ENCODE data around the gene MED7.

Gene MED7

DNA sequence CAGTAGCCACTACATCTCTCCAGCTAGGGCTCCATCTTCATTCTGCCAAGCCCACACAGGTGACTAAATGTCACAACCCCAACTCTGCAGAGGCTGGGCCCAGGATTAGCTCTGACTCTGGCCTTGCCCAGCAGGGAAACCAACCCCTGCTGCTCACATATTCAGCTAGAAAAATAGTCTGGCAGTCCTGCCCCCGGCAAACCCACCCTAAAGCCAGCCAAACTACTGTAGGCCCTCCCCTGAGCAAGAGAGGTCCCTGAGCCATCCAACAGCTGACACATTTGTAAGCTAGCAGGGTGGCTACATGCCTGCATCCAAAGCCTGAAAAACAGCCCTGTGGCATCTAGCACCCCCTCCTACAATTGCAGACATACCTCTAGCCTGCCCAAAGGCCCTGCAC, 22.6 kb downstream of the MED7 start:
- Histone ChIP-seq H3K36me3 (ENCODE audit: control insufficient read depth, low read depth, low read length) (no peaks in the 10 kb centered on the region), H3K9me3 (ENCODE audit: control insufficient read depth, low read depth, low read length) (no peaks in the 10 kb centered on the region), H3K9ac (ENCODE audit: low read length) (no peak overlapping the region), H3K4me1 (ENCODE audit: control insufficient read depth, low read depth, low read length) (no peaks in the 10 kb centered on the region), H3K4me3 (ENCODE audit: low read length) (no peak overlapping the region), H3K27me3 (ENCODE audit: control insufficient read depth, insufficient read depth, low read length) (no peaks in the 10 kb centered on the region), H3K27ac (ENCODE audit: low read length) (no peak overlapping the region)

DNA sequence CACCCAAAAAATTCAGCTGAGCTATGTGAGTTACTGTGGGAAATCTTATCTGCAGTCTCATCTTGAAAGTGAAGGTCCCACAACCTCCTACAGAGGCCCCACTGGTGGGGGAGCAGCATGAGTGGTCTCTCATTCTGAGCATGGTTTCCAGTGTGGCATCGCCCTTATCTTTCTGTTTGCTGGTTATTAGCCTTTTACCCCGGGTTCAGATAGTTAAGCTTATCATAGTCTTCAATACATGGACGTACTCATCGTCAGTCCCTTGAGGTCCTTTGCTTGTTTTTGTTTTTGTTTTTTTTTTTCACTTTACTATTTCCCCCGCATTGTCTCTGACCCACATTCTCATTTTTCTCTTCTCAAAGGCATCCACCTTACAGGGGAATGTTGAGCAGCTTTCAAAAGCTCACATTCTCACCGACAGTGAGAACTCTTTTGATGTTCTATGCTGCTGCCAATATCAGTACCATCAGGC, 26.1 kb downstream of the MED7 start:
- Histone ChIP-seq H3K36me3 (ENCODE audit: control insufficient read depth, low read depth, low read length) (no peaks in the 10 kb centered on the region), H3K9ac (ENCODE audit: low read length) (no peak overlapping the region), H3K4me3 (ENCODE audit: low read length) (no peak overlapping the region), H3K9me3 (ENCODE audit: control insufficient read depth, low read depth, low read length) (no peaks in the 10 kb centered on the region), H3K4me1 (ENCODE audit: control insufficient read depth, low read depth, low read length) (no peaks in the 10 kb centered on the region), H3K27me3 (ENCODE audit: control insufficient read depth, insufficient read depth, low read length) (no peaks in the 10 kb centered on the region), H3K27ac (ENCODE audit: low read length) (no peak overlapping the region)

DNA sequence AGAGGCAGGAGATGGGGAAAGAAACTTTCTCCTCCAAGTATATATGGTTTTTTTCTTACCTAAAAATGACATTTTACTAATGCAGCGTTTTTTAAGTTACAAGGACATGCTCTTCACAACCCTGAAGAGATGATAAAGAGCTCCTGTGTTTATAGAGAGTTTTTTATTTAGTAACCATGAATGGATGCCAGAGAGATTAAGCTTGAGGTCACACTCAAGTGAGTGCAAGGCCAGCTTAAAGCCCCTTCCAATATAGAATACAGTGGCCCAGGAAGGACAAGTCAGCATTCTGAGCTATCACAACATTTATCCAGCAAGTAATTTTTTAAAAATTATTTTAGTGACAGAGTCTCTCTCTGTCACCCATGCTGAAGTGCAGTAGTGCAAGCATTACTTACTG, 27.2 kb downstream of the MED7 start:
- H3K36me3 ChIP-seq (ENCODE audit: control insufficient read depth, low read depth, low read length) = no peaks in the 10 kb centered on the region
- H3K9me3 ChIP-seq (ENCODE audit: control insufficient read depth, low read depth, low read length) = no peaks in the 10 kb centered on the region
- no peak overlapping the region for H3K9ac ChIP-seq (ENCODE audit: low read length)
- no peak overlapping the region for H3K27ac ChIP-seq (ENCODE audit: low read length)
- H3K4me3 ChIP-seq (ENCODE audit: low read length) = no peak overlapping the region
- no peaks in the 10 kb centered on the region for H3K27me3 ChIP-seq (ENCODE audit: control insufficient read depth, insufficient read depth, low read length)
- H3K4me1 ChIP-seq (ENCODE audit: control insufficient read depth, low read depth, low read length) = no peaks in the 10 kb centered on the region

DNA sequence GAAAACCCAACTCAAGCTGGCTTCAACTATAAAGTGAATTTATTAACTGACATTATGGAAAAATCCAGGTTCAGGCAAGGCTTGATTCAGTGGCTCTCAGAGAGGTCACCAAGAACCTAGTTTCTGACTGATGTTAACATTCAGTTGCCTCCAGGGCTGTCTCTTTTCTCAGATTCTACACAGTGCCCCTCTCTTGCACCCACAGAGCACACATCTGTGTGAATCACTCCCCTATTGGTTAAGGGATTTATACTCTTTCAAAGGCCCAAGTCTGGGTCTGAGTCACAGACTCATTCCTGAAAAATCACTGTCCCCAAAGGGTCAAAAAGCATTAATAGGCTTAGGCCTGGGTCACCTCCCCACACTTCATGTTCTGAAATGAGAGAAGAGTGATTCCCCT, 27.7 kb downstream of the MED7 start:
- no peak overlapping the region for H3K27ac ChIP-seq (ENCODE audit: low read length)
- no peaks in the 10 kb centered on the region for H3K9me3 ChIP-seq (ENCODE audit: control insufficient read depth, low read depth, low read length)
- no peaks in the 10 kb centered on the region for H3K4me1 ChIP-seq (ENCODE audit: control insufficient read depth, low read depth, low read length)
- no peaks in the 10 kb centered on the region for H3K36me3 ChIP-seq (ENCODE audit: control insufficient read depth, low read depth, low read length)
- no peak overlapping the region for H3K4me3 ChIP-seq (ENCODE audit: low read length)
- no peaks in the 10 kb centered on the region for H3K27me3 ChIP-seq (ENCODE audit: control insufficient read depth, insufficient read depth, low read length)
- no peak overlapping the region for H3K9ac ChIP-seq (ENCODE audit: low read length)

DNA sequence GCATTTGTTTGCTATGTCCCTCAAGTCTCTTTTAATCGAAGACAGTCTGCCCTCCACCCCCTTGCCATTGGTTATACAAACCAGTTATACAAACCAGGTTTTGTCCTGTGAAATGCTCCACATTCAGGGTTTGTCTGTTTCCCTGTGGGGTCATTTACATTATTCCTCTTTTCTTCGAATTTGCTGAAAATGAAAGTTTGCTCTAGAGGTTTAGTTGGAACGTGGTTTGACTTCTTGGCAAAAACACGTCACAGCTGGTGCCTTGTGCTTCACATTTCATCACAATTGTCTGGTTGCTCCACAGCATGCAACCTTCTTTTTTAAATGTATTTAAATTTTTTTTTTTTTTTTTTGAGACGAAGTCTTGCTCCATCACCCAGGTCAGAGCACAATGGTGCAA, 29.7 kb downstream of the MED7 start:
- H3K4me1 ChIP-seq (ENCODE audit: control insufficient read depth, low read depth, low read length) = no peaks in the 10 kb centered on the region
- H3K27me3 ChIP-seq (ENCODE audit: control insufficient read depth, insufficient read depth, low read length) = no peaks in the 10 kb centered on the region
- H3K9me3 ChIP-seq (ENCODE audit: control insufficient read depth, low read depth, low read length) = no peaks in the 10 kb centered on the region
- no peak overlapping the region for H3K9ac ChIP-seq (ENCODE audit: low read length)
- H3K36me3 ChIP-seq (ENCODE audit: control insufficient read depth, low read depth, low read length) = no peaks in the 10 kb centered on the region
- no peak overlapping the region for H3K4me3 ChIP-seq (ENCODE audit: low read length)
- H3K27ac ChIP-seq (ENCODE audit: low read length) = no peak overlapping the region

DNA sequence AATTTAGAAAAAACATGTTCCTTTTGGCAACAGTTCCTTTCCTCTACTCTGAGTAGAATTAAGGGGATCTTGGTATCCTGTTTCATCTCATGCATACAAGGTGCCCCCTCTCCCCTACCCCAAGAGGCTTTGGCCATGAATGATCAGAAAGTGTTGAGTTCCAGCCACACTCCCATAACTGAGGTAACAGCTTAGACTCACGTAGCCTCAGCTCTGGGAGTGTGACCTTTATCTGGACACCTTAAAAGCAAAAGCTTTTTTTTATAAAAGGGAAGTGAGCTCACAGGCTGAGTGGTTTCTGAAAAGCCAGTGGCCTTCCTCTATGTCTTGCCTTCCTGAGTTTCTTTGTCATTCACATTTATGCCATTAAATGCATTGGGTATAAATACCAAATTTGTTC, 32.9 kb downstream of the MED7 start:
- H3K27me3 ChIP-seq (ENCODE audit: control insufficient read depth, insufficient read depth, low read length) = no peaks in the 10 kb centered on the region

DNA sequence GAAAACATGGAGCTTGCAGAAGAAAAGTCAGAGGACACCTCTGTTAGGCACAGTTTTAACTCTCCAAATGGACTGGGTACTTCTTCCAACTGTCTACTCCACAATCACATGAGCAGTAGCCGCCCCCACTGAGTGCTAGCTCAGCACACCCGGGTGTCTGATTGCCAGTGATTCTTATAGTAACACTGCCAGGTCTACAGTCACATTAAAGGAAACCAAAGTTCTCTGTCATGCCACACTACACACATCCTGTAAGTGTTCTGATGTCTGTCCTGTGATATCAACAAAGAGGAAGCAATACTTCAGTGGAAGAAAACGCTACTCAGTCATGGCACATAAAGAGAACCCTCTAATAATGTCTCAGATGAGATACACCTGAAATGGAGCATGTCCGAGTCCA, 33.7 kb downstream of the MED7 start, which contains the start of gene HAVCR2:
HAVCR2 (minus strand) TSS at position 69 of the 400 bp plus-strand sequence; CDS start at position 8, 61 bp downstream.
- Histone ChIP-seq H3K4me1 (ENCODE audit: control insufficient read depth, low read depth, low read length) (no peaks in the 10 kb centered on the region), H3K4me3 (ENCODE audit: low read length) (no peak within 1 kb of the TSS), H3K9ac (ENCODE audit: low read length) (no peak within 1 kb of the TSS), H3K27me3 (ENCODE audit: control insufficient read depth, insufficient read depth, low read length) (no peaks in the 10 kb centered on the region), H3K9me3 (ENCODE audit: control insufficient read depth, low read depth, low read length) (no peaks in the 10 kb centered on the region), H3K36me3 (ENCODE audit: control insufficient read depth, low read depth, low read length) (no peaks in the 10 kb centered on the region), H3K27ac (ENCODE audit: low read length) (no peak within 1 kb of the TSS)

More for the DNA sequence above, 32.9 kb downstream of the MED7 start:
- Histone ChIP-seq H3K4me3 (ENCODE audit: low read length) (no peak overlapping the region), H3K9ac (ENCODE audit: low read length) (no peak overlapping the region), H3K4me1 (ENCODE audit: control insufficient read depth, low read depth, low read length) (no peaks in the 10 kb centered on the region), H3K27ac (ENCODE audit: low read length) (no peak overlapping the region), H3K9me3 (ENCODE audit: control insufficient read depth, low read depth, low read length) (no peaks in the 10 kb centered on the region), H3K36me3 (ENCODE audit: control insufficient read depth, low read depth, low read length) (no peaks in the 10 kb centered on the region)

DNA sequence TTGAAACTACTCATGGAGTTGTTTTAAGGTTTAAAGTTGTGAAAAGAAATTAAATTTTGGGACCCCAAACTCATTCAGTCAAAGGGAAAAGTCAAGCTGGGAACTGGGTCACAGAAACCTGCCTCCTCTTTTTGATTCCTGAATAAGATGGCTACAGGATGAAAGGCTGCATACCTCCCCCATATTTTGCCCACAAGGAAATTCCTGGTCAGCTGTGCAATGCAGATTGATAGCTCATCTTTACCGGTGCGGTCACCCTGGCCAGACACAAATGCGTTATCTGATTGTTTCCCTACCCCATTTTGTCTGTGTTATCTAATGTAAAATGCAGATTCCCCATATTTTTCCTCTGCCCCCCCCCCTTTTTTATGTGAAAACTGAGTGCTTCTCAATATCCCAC, 35.2 kb downstream of the MED7 start:
- H3K27ac ChIP-seq (ENCODE audit: low read length) = no peak overlapping the region
- no peaks in the 10 kb centered on the region for H3K36me3 ChIP-seq (ENCODE audit: control insufficient read depth, low read depth, low read length)
- H3K9ac ChIP-seq (ENCODE audit: low read length) = no peak overlapping the region
- no peaks in the 10 kb centered on the region for H3K9me3 ChIP-seq (ENCODE audit: control insufficient read depth, low read depth, low read length)
- no peaks in the 10 kb centered on the region for H3K4me1 ChIP-seq (ENCODE audit: control insufficient read depth, low read depth, low read length)
- H3K4me3 ChIP-seq (ENCODE audit: low read length) = no peak overlapping the region
- H3K27me3 ChIP-seq (ENCODE audit: control insufficient read depth, insufficient read depth, low read length) = no peaks in the 10 kb centered on the region

DNA sequence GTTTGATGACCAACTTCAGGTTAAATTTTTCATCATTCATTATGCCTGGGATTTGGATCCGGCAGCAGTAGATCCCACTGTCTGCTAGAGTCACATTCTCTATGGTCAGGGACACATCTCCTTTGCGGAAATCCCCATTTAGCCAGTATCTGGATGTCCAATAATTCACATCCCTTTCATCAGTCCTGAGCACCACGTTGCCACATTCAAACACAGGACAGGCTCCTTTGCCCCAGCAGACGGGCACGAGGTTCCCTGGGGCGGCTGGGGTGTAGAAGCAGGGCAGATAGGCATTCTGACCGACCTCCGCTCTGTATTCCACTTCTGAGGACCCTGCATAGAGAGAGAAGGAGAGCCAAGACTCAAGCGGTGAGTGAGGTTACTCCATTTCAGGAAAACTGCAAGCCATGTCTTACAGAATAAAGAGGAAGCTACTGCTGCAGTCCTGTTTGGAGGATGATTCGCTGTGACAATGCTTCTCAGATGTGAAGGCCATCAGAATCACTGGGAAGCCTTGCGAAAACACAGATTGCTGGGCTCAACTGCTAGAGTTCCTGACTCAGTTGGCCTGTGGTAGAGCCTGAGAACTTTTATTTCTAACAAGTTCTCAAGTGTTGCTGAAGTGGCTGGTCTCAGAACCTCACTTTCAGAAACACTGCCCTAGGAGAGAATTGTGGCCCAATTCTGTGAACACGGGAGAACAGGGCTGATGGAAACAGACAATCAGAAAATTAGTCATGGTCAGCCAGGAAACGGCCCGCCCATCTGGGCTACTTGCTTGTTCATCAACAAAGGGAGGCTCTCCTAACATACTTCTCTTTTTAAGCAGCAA, 35.8 kb downstream of the MED7 start:
- Histone ChIP-seq H3K4me3 (ENCODE audit: low read length) (no peak overlapping the region), H3K36me3 (ENCODE audit: control insufficient read depth, low read depth, low read length) (no peaks in the 10 kb centered on the region), H3K27me3 (ENCODE audit: control insufficient read depth, insufficient read depth, low read length) (no peaks in the 10 kb centered on the region), H3K4me1 (ENCODE audit: control insufficient read depth, low read depth, low read length) (no peaks in the 10 kb centered on the region), H3K27ac (ENCODE audit: low read length) (no peak overlapping the region), H3K9me3 (ENCODE audit: control insufficient read depth, low read depth, low read length) (no peaks in the 10 kb centered on the region), H3K9ac (ENCODE audit: low read length) (no peak overlapping the region)

DNA sequence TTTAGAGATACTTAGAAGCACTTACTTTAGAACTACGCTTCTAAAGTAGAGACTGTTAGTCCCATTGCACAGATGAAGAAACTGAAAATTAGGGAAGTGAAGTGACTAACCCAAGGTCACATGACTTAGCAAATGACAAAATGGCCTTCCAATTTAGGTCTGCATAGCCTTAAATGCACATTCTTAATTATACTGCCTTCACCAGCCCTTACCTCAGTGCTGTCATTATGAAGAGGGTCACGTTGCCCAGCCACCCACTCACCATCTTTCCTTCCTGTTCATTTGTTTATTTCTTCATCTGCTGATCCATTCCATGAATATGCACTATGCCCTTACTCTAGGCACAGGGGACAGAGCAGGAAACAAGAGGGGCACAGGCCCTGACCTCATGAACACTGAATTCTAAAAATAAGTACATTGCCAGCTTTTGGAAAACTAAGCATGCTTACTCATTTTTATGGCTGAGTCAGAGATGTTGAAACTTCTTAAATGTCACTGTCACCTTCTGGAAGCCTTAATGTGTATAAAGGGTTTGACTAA, 42.5 kb downstream of the MED7 start:
- Histone ChIP-seq H3K36me3 (ENCODE audit: control insufficient read depth, low read depth, low read length) (no peaks in the 10 kb centered on the region), H3K27me3 (ENCODE audit: control insufficient read depth, insufficient read depth, low read length) (no peaks in the 10 kb centered on the region), H3K27ac (ENCODE audit: low read length) (no peak overlapping the region), H3K9ac (ENCODE audit: low read length) (no peak overlapping the region), H3K4me3 (ENCODE audit: low read length) (no peak overlapping the region), H3K9me3 (ENCODE audit: control insufficient read depth, low read depth, low read length) (no peaks in the 10 kb centered on the region), H3K4me1 (ENCODE audit: control insufficient read depth, low read depth, low read length) (no peaks in the 10 kb centered on the region)

DNA sequence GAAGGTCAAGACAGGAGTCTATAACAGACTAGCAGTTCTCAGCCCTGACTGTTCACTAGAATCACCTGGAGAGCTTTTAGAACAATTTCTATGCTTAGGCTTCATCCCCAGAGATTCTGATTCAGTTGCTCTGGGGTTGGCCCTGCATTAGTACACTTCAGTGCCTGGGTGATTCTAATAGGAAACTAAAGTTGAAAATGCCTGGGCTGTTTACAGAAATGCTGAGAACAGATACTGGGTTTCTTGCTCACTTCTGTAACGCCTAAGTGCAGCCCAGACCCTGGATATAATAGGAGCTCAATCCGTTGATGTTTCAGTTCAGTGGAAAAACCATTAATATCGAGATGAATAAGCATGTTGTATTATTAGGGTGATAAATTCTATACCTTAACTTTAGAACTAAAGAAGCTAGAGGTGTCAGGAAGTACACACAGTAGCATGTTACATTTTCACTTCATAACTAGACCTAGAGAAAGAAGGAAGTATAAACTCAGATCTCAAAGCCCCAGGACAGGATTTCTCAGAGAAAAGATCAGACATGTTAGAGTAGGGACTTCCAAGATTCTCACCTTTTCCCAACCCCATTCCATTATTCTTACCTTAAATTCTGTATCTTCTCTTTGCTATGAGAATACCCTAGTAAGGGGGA, 54.2 kb downstream of the MED7 start:
- H3K27ac ChIP-seq (ENCODE audit: low read length) = no peak overlapping the region

More for the DNA sequence above, 54.2 kb downstream of the MED7 start:
- Histone ChIP-seq H3K9me3 (ENCODE audit: control insufficient read depth, low read depth, low read length) (no peaks in the 10 kb centered on the region), H3K4me3 (ENCODE audit: low read length) (no peak overlapping the region), H3K36me3 (ENCODE audit: control insufficient read depth, low read depth, low read length) (no peaks in the 10 kb centered on the region), H3K27me3 (ENCODE audit: control insufficient read depth, insufficient read depth, low read length) (no peaks in the 10 kb centered on the region), H3K4me1 (ENCODE audit: control insufficient read depth, low read depth, low read length) (no peaks in the 10 kb centered on the region), H3K9ac (ENCODE audit: low read length) (no peak overlapping the region)
